ENCODE data around the gene ZNF831. TPM values are rescaled to one million over a fixed set of nuclear protein-coding genes. Genes with fewer than 3 reads are reported as not detected.

The ZNF831 gene
- total RNA-seq, 1 donor from 2014 or later, result under 0.01 TPM

DNA sequence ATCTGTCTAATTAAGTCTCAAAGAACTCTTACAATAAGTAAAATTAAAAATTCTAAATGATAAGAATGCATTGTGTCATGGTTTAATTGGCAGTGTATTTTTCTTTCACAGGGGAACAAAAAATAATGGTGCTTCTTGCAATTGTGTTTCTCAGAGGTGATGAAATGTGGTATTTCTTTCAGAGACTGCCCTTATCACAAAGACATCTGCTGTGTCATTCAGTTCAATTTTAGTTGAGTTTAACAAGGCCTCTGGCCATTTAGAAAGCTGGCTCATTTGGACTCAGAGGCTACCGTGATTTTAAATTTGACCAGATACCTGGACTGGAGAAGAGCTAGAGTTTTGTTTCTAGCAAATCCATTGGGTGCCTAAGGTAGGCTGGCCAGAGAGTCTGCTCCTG, 23.6 kb upstream of the ZNF831 start:
- FAIRE-seq (no peak), DNase-seq (ENCODE audit: low spot score in 2 of 2) (no peak)

DNA sequence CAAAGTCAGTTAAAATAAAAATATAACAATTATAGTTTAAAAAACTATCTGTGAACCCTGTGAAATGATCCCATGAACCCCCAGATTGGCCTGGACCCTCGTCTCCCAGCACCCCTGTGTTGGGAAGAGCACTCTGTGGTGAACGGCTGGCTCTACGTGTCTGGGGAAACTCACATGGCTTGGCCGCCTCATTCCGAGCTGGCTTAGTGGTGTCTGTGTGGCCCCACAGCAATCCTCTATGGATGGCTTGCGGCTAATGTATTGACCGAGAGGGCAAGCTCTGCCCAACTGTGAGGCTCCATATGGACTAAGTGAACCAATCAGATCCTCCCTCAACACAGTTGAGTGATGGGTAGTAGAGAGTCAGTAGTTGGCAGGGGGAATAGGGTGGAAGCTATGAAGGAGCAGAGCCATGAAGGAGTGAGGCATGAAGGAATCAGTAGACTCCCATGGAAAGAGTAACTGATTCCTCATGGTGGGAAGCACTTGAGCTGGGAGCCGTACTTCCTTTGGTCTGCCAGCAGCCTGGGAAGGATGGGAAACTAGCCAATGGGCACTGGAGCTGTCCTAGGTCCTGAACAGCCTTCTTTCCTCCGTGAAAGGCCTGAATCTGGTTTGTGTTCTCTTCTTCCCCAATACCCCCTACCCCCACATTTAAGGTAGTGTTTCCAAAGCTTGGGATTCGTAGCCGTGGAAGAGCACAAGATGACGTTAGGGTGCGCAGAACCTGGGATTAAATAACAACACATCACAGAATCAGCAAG, 21.6 kb upstream of the ZNF831 start:
- FAIRE-seq (no peak), DNase-seq (ENCODE audit: low spot score in 2 of 2) (no peak)

DNA sequence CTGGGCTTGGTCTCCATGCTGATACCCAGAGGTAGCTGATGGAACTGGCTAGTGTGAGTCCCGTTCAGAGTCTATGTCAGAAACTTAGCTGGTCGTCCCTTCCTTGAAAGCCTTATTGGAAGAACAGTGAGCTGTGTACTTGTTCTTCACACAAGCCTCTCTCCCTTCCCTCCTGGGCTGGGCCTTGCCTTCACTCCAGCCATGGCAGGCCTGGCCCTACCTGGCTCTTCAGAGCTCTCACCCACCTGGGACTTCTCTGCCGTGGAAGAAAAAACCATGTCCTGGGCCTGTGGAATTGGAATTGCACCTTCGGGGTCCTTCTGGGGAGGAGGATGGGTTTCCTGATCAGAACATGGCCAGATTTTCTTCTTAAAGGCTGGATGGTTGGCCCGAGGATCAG, 20.3 kb upstream of the ZNF831 start:
- no peak for FAIRE-seq

DNA sequence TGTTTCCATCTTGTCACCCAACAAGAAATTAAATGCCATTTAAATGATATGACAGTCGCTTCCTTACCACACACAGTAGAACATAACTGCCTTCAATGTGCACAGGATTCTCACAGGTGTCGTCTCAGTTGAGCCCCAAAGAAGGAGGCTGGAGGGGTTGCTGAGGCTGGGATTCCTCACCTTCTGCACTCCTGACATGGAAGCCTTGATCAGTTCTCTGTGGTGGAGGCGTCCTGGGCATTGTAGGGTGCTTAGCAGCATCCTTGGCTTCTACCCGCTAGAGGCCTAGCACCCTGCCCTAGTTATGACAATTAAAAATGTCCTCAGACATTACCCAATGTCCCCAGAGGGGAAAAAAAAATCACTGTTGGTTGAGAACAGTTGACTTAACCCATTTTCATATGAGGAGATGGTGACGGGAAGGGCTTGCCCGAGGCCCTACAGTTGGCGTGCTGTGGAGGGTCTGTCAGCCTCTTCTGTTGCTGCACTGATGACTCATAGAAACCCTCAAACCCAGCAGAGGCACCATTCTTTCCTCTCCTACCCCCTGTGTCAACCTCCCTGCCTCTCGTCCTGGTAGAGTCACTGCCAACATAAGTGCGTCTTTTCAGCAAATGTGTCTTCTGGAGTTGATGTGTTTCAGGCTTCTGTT, 19.3 kb upstream of the ZNF831 start:
- FAIRE-seq (no peak), DNase-seq (ENCODE audit: low spot score in 2 of 2) (no peak)

More for the DNA sequence above, 20.3 kb upstream of the ZNF831 start:
- no peak for DNase-seq (ENCODE audit: low spot score in 2 of 2)

DNA sequence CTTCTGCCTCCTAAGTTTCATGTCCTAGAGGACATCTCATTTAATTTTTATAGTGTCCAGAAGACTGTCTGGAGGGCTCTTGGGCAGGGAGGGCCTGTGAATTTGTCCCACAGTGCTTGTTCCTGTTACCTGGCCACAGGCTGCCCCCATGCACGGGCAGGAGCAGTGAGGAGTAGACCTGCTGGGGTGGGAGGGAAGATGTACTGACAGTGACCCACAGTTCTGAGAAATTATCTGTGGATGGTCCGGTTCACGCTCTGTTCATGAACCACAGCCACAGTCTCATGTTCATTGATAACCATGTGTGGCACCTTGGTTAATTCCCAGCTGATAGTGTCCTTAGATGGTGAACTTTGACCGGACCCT, 18.8 kb upstream of the ZNF831 start:
- no peak for FAIRE-seq
- no peak for DNase-seq (ENCODE audit: low spot score in 2 of 2)

DNA sequence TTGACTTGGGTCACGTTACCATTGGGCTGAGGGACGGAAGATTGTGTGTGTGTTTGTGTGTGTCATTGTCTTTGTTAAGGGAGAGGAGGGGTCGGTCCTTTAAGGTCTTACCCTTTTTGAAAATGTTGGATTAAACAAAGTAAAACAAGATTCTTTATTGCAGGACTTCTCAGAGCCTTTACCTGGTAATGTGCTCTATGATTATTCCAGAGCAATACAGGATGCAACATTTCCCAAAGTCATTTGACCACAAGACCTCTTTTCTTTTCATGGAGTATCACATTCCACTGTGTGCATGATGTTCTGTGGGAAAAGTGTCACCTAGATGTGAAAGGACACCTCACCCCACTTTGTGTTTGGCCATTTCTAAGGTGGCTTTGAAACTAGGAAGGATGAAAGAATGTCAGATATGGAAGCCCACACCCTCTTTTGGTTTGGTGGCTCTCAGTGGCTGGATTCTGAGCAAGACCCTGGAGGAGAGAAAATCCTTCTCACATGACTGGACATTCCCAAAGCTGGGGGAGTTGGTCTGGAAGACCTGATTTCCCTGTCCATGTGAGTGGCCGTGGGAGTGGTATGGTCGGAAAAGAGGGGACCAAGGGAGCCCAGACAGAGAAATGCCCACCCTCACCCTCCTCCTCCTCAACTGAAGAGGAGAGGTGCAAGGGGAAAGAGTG, 18.2 kb upstream of the ZNF831 start:
- DNase-seq (ENCODE audit: low spot score in 2 of 2) (no peak), FAIRE-seq (no peak)

DNA sequence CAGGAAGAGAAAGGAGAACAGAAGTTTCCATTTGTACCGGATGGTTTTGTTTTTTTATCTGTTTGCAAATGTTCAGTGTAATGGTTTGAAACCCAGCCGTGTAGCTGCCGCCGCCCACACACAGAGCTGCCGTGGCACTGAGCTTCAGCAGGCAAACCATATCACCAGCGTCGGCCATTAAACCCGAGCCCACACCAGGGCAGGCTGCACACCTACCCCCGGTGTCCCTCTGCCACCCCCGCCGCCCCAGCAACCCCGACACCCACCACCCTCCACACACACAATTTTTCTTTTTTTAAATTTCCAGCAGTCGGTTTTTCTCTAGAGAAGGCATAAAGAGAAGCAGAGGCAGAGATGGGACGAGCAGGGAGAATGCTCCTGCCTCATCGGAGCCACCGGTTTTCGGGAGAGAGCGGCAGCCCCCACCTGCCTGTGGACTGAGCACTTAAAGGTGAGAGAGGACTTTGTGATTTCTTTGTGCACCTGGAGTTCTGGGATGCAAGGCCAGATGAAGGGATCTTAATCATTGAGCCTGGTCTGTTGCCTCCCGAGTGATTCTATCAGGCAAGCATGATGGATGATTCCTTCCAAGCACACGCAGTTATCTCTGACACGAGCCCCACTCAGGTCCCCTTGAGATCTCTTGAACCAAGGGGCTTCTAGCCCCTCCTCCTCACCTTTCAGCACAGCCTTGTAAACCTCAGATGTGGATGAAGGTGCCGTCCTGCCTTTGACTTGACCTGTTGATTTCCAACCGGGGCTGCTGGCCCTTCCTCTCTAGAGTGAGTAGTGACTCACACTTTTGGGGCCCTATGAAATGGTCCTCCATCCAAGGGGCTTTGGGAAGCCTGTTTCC, 17.5 kb upstream of the ZNF831 start:
- FAIRE-seq (no peak), DNase-seq (ENCODE audit: low spot score in 2 of 2) (peak in 1 of 2 donors; percentile 43)

DNA sequence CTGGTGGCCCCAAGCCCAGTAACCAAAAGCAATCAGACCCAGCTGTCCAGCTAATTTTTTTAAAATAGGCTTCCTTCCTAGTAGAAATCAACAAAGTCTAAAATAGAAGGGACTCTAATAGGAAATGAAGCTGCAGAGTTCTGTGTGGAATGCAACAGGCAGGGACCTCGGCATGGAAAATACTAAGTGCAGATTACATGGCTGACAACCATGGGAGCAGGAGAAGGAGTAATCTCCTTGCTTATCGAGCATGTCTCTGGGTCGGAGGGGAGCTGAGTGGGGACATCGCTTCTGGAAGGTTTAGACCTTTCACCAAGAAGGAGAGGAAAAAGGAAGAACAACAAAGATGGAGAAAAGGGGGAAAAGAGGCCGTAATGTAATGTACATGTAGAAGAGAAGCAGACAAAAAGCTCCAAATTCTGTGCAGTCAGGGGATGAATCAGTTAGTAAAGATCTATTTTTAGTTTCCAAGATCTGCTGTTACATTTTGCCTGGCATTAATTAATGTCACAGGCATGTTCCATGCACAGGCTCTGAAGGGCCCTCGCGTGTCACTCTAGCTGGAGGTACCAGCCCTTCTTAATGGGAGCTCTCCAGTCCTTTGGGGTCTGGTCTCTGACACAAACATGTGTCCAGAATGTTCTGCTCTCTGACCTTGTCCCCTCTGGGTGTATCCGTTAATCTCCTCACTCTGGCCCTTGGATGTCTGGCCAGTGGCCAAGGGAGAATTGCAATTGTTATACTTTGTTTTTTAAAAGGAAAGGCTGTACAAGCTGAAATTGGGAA, 16.6 kb upstream of the ZNF831 start:
- no peak for FAIRE-seq
- DNase-seq (ENCODE audit: low spot score in 2 of 2), result peak in 1 of 2 donors; percentile 37

DNA sequence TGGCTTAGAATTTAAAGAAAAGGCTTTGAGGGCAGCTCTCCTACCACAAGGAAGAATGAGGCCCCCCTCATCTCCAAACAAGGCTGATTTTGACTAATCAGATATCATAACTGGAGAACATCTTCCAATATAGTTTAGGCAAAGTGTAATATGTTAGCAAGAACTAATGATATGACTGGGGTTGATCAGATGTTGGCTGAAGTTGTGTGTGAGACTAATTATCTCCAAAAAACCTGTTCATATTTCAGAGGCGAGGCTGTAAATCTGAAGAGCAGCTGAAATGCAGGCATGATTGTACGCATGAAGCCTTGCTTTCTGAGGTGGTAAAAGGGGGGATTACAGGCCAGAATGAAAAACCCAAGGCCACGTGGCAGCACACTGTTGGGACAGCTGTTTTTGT, 16.0 kb upstream of the ZNF831 start:
- no peak for DNase-seq (ENCODE audit: low spot score in 2 of 2)
- no peak for FAIRE-seq

DNA sequence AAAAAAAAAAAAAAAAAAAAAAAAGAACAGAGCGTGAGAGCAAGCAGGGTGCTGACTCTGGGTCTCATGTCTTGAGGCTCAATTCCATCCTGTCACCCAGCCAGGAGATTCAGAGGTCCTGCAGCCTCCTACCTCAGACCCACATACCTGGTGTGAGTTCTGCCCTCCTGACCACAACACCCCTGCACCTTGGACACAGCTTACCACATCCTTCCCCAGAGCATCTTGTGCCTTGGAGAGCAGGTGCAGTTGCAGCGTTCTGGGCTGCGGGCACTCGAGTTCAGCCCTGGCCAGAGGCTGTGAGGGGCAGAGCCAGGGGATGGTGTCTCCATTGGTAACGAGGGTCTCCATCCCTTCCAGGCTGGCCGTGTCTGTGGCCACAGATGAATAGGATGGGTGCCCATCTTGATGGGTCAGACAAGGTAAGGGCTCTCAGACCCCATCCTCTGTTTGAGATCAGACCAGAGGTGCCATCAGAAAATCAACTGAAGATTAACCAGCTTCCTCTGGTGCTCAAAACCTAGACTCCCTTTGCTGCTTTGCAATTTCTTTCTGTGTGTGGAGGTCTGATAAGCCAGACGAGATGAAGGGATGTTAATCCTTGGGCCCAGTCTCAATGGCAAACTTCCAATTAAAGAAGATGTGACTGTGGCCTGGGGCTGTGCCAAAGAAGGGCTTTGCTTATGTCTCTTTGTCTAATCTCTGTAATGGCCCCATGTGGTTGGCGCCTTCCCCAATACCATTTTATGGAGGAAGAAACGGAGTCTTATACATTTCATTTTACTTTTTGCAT, 14.7 kb upstream of the ZNF831 start:
- FAIRE-seq, result no peak
- DNase-seq (ENCODE audit: low spot score in 2 of 2), result no peak

DNA sequence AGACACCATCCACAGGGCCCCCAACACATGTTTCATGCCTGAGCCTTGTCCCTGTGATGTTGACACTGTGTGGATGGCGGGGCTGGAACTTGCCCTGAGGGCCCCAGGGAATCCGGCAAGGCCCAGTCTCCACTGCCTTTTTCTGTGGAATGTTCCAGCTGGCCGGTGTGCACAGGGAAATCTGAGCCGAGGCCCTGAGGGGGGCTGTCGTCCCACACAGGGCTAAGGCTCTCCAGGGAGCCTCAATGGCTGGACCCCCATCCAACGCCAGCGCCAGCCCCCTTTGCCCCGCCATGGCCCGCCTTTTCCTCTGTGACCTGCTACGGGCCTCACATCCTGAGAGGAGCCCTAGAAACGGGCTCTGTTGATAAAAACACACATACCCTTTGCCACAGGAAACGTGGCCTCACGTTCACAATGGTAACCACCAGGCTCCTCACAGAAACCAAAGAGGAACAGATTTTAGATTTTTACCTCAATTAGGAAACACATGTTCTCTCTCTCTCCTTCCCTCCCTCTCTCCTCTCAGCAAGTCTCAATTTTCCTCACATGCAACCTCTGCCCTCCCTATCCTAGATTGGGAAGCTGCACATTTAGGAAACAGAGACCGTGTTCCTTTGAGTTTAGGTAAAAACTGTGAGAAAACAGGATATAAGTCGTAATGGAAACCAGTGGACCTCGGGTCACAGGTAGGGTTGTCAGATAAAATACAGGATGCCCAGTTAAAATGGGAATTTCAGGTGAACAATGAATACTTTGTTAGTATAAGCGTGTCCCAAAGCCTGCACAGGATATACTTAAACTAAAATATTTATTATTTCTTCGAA, 13.7 kb upstream of the ZNF831 start:
- DNase-seq (ENCODE audit: low spot score in 2 of 2) (no peak), FAIRE-seq (no peak)

DNA sequence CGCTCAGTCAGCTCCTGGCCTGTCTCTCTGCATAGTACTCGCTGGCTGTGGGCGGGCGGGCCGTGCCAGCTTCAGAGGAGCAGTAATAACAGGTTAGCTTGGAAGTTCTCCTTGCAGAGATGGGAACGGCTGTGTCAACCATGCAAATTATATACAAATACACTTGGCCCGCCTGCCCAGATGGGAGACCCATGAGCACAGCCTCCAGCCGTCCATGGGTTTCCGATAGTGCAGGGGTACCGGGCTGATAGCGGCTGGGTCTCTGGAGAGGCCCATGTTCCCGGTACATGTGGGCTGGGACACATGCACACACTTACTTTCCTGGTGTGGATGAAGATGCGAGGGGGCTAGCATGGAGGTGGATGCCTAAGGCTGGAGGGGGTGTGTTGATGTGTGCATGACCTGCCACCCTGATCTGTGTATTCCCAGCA, 12.8 kb upstream of the ZNF831 start:
- FAIRE-seq, result no peak
- DNase-seq (ENCODE audit: low spot score in 2 of 2), result no peak

DNA sequence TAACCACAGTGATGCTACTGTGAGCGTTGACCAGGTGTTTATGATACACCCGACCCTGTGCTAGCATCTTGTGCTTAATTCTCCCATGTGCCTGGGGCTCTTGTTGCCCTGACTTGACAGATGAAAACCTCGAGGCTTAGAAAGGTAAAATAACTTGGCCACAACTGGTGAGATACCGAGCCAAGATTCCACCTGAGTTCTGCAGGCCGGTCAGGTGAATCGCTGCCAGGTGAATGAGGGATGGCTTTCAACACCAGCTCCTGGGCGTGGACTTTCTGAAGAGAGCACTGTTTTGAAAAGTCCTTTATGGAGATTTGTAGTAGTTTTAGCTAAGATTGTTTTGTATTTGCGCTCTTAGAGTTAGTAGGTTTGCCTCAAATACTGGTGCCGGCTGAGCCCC, 12.2 kb upstream of the ZNF831 start:
- no peak for FAIRE-seq
- DNase-seq (ENCODE audit: low spot score in 2 of 2), result no peak

DNA sequence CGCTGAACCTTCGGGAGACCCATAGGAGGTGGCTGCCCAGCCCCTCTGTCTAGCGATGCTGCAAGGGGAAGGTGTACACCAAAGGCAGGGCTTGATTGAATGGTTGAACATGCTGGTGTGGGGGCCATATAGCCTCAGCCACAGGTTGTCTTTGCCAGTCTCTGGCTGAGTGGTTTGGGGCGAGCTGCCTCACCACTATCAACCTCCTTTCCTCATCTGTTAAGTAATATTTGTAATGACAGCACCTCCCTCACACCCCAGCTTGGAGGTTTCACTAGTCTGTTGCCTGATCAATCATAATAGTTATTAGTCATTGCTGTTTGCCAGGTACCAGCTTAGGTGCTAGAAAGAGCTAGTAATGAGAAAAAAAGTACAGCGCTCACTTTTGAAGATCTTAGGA, 11.8 kb upstream of the ZNF831 start:
- no peak for FAIRE-seq
- no peak for DNase-seq (ENCODE audit: low spot score in 2 of 2)

DNA sequence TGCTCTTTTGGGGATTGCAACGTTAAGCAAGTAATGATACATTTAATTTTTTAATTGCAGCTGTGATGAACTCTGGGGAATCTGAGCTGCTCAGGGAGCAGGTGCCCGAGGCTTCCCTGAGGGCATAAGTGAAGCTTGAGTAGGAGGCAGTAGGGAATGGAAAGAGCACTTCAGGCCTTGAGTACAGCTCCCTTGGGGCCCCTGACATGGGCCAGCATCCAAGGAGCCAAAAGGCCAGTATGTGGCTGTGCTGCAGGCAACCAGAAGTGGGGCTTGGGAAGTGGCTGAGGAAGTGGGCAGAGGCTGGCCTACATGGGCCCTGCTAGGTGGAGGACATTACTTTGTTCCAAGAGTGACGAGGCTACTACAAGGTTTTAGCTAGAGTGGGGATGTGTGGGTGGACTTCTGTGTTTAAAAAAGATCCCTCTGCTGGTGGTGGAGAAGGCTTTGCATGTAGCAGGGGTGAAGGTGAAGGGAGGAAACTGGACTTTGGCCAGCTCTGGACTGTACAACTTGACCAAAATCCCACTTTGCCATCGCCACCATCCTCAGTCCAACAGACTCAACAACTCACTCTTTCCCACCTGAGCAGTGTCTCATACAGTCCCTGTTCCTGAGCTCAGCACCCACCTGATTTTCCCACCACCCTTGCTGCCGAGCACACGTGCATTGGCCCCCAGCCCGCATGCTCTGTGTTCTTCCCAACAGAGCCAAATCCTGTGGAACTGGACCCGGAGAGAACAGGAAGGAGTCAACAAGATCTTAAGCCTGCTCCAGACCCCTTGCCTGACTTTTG, 10.9 kb upstream of the ZNF831 start:
- FAIRE-seq (no peak), DNase-seq (ENCODE audit: low spot score in 2 of 2) (no peak)

DNA sequence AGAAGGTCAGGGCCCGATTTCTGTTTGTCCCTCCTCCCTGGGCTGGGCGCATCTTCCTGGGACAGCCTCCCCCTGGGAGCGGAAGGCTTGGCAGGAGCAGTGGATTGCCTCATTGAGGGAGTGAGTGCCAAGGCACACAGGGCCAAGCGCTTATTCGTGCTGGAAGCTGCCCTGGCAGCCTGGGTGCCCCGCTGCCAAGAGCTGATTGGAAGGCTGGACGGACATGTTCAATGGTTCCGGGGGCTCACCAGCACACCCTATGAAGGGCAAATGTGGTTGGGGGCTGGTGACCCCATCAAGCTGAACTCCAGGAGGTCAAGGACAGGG, 10.3 kb upstream of the ZNF831 start:
- DNase-seq (ENCODE audit: low spot score in 2 of 2) (peak; percentile 61 to 74), FAIRE-seq (no peak)

DNA sequence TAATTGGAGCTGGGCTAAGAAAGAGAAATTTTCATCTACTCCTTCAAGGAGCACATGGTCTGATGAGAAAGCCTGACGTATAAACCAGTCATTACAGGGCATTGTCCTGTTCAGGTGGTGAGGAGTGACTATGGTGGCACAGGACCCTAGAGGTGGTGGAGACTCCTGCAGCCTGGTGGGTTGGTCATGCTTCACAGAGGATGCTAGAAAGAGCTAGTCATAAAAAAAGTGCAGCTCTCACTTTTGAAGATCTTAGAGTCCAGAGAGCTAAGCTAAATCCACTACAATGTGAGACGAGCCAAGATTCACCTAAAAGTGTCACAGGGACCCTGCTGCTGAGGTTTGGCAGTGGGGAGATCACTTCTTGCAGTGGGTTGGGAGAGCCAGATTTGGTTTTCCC, 9.8 kb upstream of the ZNF831 start:
- DNase-seq (ENCODE audit: low spot score in 2 of 2), result no peak

More for the DNA sequence above, 9.8 kb upstream of the ZNF831 start:
- no peak for FAIRE-seq

All from frontal cortex (tissue), 4 donors.